ENCODE results near the gene ZBTB46. TPM values are rescaled to one million over a fixed set of nuclear protein-coding genes. Genes with fewer than 3 reads are reported as not detected.

Gene ZBTB46
- total RNA-seq, 1 experiment from 2014 or later, result 27.1 TPM

GRCh38 chr20:63705232-63706026, 125.6 kb downstream of the ZBTB46 start:
- no CpG with 5 or more reads among the region's 8 CpGs for WGBS (ENCODE audit: extremely low coverage, insufficient read length, low lambda C conversion rate)
- Histone ChIP-seq H2BK5ac (ENCODE audit: insufficient read length, low read length) (no peak overlapping the region), H4K20me1 (ENCODE audit: control insufficient read depth, insufficient read depth, insufficient read length) (no peaks in the 10 kb centered on the region), H3K4me2 (ENCODE audit: insufficient read depth, insufficient read length, low read length) (no peak overlapping the region), H2AK5ac (ENCODE audit: insufficient read length, low read length) (no peak overlapping the region), H3K79me2 (ENCODE audit: insufficient read depth, low read length) (peaks cover 7% of the 10 kb centered on the region; the same call in 1 of the 2 replicates), H2BK20ac (ENCODE audit: low read depth, low read length, poor library complexity, severe bottlenecking) (no peak overlapping the region), H3K9me3 (ENCODE audit: control insufficient read depth, low read depth, low read length) (no peaks in the 10 kb centered on the region), H2BK12ac (ENCODE audit: insufficient read length, low read depth, low read length) (no peak overlapping the region), H2AFZ (ENCODE audit: low read length) (no peak overlapping the region), H3K23ac (ENCODE audit: insufficient read length, low read depth, low read length) (no peak overlapping the region), H4K91ac (ENCODE audit: insufficient read length, low read depth, low read length) (no peak overlapping the region), H2BK120ac (ENCODE audit: low read depth, low read length, poor library complexity, severe bottlenecking) (no peak overlapping the region), H3K9ac (ENCODE audit: extremely low read depth, insufficient read length, low read length) (no peak overlapping the region), H4K5ac (ENCODE audit: insufficient read length, low read depth, low read length) (no peak overlapping the region), H3K4ac (ENCODE audit: low read depth, low read length) (no peak overlapping the region), H4K8ac (replicated peaks; ENCODE audit: insufficient read length, low read depth, low read length) (no peak overlapping the region), H3K23me2 (ENCODE audit: insufficient read length, low read depth, low read length, poor library complexity, severe bottlenecking) (peaks cover 12% of the 10 kb centered on the region), H3K79me1 (ENCODE audit: insufficient read depth, low read depth, low read length, poor library complexity, severe bottlenecking) (peaks cover 4% of the 10 kb centered on the region), H3T11ph (ENCODE audit: low read length) (no peak overlapping the region), H2BK15ac (ENCODE audit: low read depth, low read length) (no peak overlapping the region), H3K14ac (ENCODE audit: insufficient read depth, low read length) (no peak overlapping the region), H3K4me1 (ENCODE audit: insufficient read depth, low read length) (no peaks in the 10 kb centered on the region), H3K27me3 (ENCODE audit: insufficient read depth, low read length) (no peaks in the 10 kb centered on the region), H3K56ac (ENCODE audit: insufficient read length, low read depth, low read length) (no peak overlapping the region), H3K27ac (ENCODE audit: insufficient read length, low read depth, low read length) (no peak overlapping the region), H3K18ac (ENCODE audit: insufficient read length, low read depth, low read length) (no peak overlapping the region)
- Mint-ChIP-seq H3K27ac (no peak overlapping the region), H3K27me3 (ENCODE audit: low read depth) (no peaks in the 10 kb centered on the region), H3K4me3 (peak overlapping the region; percentile 63 to 89; a peak in 4 of 5 replicates), H3K36me3 (ENCODE audit: insufficient read depth in 1 of 3, low read depth in 3 of 3) (peaks cover 29 to 42% (median 41%) of the 10 kb centered on the region in 3 experiments), H3K4me1 (peaks cover 8 to 16% of the 10 kb centered on the region in 2 experiments), H3K9me3 (no peaks in the 10 kb centered on the region)
- DNase-seq, result no peak
- TF ChIP-seq CTCF (conservative IDR thresholded peaks at IDR 0.05), result no peak
